ENCODE measurements around the gene RAB44. TPM values are rescaled to one million over a fixed set of nuclear protein-coding genes. Genes with fewer than 3 reads are reported as not detected.

The RAB44 gene
- total and polyA plus RNA-seq, 2 of the 13 experiments (the other 11 are each of a cell fraction or from before 2014, with no cell fraction given) = not detected

DNA sequence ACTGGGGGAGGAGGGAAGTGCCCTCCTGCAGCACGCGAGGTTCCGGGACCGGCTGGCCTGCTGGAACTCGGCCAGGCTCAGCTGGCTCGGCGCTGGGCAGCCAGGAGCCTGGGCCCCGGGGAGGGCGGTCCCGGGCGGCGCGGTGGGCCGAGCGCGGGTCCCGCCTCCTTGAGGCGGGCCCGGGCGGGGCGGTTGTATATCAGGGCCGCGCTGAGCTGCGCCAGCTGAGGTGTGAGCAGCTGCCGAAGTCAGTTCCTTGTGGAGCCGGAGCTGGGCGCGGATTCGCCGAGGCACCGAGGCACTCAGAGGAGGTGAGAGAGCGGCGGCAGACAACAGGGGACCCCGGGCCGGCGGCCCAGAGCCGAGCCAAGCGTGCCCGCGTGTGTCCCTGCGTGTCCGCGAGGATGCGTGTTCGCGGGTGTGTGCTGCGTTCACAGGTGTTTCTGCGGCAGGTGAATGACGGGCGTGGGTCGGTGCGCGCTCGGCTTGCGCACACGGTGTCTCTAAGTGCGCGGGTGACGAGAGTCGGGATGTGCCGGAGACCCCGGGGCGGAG lies 19.1 kb upstream of the RAB44 start, which contains the start of gene CDKN1A (continued):
- TF ChIP-seq, protein P1, sequence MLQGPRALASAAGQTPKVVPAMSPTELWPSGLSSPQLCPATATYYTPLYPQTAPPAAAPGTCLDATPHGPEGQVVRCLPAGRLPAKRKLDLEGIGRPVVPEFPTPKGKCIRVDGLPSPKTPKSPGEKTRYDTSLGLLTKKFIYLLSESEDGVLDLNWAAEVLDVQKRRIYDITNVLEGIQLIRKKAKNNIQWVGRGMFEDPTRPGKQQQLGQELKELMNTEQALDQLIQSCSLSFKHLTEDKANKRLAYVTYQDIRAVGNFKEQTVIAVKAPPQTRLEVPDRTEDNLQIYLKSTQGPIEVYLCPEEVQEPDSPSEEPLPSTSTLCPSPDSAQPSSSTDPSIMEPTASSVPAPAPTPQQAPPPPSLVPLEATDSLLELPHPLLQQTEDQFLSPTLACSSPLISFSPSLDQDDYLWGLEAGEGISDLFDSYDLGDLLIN (CRISPR knock-in tag; IDR thresholded peaks at IDR 0.05; ENCODE audit: borderline replicate concordance) = no peak
- TF ChIP-seq, protein P2, sequence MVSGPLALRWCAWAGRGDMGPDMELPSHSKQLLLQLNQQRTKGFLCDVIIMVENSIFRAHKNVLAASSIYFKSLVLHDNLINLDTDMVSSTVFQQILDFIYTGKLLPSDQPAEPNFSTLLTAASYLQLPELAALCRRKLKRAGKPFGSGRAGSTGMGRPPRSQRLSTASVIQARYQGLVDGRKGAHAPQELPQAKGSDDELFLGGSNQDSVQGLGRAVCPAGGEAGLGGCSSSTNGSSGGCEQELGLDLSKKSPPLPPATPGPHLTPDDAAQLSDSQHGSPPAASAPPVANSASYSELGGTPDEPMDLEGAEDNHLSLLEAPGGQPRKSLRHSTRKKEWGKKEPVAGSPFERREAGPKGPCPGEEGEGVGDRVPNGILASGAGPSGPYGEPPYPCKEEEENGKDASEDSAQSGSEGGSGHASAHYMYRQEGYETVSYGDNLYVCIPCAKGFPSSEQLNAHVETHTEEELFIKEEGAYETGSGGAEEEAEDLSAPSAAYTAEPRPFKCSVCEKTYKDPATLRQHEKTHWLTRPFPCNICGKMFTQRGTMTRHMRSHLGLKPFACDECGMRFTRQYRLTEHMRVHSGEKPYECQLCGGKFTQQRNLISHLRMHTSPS (CRISPR knock-in tag; IDR thresholded peaks at IDR 0.05; ENCODE audit: low read depth) = peak; percentile 82; the same call in 1 of the 2 replicates
- TF ChIP-seq MAFF (IDR thresholded peaks at IDR 0.05; ENCODE audit: low read depth, low read length) (no peak), NFYC (CRISPR knock-in tag; IDR thresholded peaks at IDR 0.05) (no peak), ZNF207 (IDR thresholded peaks at IDR 0.05; ENCODE audit: borderline replicate concordance) (no peak)
- TF ChIP-seq, protein P3, sequence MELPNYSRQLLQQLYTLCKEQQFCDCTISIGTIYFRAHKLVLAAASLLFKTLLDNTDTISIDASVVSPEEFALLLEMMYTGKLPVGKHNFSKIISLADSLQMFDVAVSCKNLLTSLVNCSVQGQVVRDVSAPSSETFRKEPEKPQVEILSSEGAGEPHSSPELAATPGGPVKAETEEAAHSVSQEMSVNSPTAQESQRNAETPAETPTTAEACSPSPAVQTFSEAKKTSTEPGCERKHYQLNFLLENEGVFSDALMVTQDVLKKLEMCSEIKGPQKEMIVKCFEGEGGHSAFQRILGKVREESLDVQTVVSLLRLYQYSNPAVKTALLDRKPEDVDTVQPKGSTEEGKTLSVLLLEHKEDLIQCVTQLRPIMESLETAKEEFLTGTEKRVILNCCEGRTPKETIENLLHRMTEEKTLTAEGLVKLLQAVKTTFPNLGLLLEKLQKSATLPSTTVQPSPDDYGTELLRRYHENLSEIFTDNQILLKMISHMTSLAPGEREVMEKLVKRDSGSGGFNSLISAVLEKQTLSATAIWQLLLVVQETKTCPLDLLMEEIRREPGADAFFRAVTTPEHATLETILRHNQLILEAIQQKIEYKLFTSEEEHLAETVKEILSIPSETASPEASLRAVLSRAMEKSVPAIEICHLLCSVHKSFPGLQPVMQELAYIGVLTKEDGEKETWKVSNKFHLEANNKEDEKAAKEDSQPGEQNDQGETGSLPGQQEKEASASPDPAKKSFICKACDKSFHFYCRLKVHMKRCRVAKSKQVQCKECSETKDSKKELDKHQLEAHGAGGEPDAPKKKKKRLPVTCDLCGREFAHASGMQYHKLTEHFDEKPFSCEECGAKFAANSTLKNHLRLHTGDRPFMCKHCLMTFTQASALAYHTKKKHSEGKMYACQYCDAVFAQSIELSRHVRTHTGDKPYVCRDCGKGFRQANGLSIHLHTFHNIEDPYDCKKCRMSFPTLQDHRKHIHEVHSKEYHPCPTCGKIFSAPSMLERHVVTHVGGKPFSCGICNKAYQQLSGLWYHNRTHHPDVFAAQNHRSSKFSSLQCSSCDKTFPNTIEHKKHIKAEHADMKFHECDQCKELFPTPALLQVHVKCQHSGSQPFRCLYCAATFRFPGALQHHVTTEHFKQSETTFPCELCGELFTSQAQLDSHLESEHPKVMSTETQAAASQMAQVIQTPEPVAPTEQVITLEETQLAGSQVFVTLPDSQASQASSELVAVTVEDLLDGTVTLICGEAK (IDR thresholded peaks at IDR 0.05) = no peak
- TF ChIP-seq, protein P3 (CRISPR knock-in tag; IDR thresholded peaks at IDR 0.05) = peak; percentile 67
- TF ChIP-seq, protein P4, sequence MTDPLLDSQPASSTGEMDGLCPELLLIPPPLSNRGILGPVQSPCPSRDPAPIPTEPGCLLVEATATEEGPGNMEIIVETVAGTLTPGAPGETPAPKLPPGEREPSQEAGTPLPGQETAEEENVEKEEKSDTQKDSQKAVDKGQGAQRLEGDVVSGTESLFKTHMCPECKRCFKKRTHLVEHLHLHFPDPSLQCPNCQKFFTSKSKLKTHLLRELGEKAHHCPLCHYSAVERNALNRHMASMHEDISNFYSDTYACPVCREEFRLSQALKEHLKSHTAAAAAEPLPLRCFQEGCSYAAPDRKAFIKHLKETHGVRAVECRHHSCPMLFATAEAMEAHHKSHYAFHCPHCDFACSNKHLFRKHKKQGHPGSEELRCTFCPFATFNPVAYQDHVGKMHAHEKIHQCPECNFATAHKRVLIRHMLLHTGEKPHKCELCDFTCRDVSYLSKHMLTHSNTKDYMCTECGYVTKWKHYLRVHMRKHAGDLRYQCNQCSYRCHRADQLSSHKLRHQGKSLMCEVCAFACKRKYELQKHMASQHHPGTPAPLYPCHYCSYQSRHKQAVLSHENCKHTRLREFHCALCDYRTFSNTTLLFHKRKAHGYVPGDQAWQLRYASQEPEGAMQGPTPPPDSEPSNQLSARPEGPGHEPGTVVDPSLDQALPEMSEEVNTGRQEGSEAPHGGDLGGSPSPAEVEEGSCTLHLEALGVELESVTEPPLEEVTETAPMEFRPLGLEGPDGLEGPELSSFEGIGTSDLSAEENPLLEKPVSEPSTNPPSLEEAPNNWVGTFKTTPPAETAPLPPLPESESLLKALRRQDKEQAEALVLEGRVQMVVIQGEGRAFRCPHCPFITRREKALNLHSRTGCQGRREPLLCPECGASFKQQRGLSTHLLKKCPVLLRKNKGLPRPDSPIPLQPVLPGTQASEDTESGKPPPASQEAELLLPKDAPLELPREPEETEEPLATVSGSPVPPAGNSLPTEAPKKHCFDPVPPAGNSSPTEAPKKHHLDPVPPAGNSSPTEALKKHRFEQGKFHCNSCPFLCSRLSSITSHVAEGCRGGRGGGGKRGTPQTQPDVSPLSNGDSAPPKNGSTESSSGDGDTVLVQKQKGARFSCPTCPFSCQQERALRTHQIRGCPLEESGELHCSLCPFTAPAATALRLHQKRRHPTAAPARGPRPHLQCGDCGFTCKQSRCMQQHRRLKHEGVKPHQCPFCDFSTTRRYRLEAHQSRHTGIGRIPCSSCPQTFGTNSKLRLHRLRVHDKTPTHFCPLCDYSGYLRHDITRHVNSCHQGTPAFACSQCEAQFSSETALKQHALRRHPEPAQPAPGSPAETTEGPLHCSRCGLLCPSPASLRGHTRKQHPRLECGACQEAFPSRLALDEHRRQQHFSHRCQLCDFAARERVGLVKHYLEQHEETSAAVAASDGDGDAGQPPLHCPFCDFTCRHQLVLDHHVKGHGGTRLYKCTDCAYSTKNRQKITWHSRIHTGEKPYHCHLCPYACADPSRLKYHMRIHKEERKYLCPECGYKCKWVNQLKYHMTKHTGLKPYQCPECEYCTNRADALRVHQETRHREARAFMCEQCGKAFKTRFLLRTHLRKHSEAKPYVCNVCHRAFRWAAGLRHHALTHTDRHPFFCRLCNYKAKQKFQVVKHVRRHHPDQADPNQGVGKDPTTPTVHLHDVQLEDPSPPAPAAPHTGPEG (CRISPR knock-in tag; IDR thresholded peaks at IDR 0.05) = peak; percentile 78; the same call in 1 of the 2 replicates
- TF ChIP-seq, protein P5, sequence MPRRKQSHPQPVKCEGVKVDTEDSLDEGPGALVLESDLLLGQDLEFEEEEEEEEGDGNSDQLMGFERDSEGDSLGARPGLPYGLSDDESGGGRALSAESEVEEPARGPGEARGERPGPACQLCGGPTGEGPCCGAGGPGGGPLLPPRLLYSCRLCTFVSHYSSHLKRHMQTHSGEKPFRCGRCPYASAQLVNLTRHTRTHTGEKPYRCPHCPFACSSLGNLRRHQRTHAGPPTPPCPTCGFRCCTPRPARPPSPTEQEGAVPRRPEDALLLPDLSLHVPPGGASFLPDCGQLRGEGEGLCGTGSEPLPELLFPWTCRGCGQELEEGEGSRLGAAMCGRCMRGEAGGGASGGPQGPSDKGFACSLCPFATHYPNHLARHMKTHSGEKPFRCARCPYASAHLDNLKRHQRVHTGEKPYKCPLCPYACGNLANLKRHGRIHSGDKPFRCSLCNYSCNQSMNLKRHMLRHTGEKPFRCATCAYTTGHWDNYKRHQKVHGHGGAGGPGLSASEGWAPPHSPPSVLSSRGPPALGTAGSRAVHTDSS (CRISPR knock-in tag; conservative IDR thresholded peaks at IDR 0.05) = no peak
